Keratinocyte (primary cell): ENCODE data around the gene AHNAK2. TPM values are rescaled to one million over a fixed set of nuclear protein-coding genes. Genes with fewer than 3 reads are reported as not detected.

Source experiments
- DNase-seq: peaks from one replicate; pipeline ENCODE4 v3.0.0-alpha.2; 2011; ENCODE audit warnings: low read depth, missing footprints, low spot score
- FAIRE-seq: peaks from 2 replicates; lab custom pipeline; 2011; peaks lifted over from hg19 to GRCh38; lab: Jason Lieb, UNC
- H2AFZ ChIP-seq: 2 replicates; pipeline ENCODE4 v1.6.0; 2012; ENCODE audit warnings: low read length, control low read depth, inconsistent platforms; ENCODE audit not compliant: control insufficient read depth
- H3K27ac ChIP-seq: 2 replicates; pipeline ENCODE4 v1.5.1; 2011; ENCODE audit warnings: low read length; ENCODE audit not compliant: control insufficient read depth, insufficient read depth
- H3K27me3 ChIP-seq: 3 replicates; pipeline ENCODE4 v1.6.0; 2011; ENCODE audit warnings: low read length; ENCODE audit not compliant: control insufficient read depth, insufficient read depth; ENCODE audit errors: extremely low read depth
- H3K36me3 ChIP-seq, 2 experiments: 2 replicates in 1 of 2; 3 replicates in 1 of 2; pipeline ENCODE4 v1.5.1; 2011; ENCODE audit warnings: low read length in 2 of 2, mild to moderate bottlenecking in 1 of 2; ENCODE audit not compliant: control insufficient read depth in 2 of 2, insufficient read depth in 2 of 2; ENCODE audit errors: extremely low read depth in 1 of 2
- H3K4me1 ChIP-seq: 3 replicates; pipeline ENCODE4 v1.5.1; 2011; ENCODE audit warnings: low read length; ENCODE audit not compliant: control insufficient read depth, insufficient read depth; ENCODE audit errors: extremely low read depth
- H3K4me2 ChIP-seq: 3 replicates; pipeline ENCODE4 v1.6.0; 2011; ENCODE audit warnings: low read depth, low read length; ENCODE audit not compliant: control insufficient read depth, insufficient read depth; ENCODE audit errors: extremely low read depth
- H3K4me3 ChIP-seq, 3 experiments: fragments of 200-600 bp in 1 of 3; sonication (generic) in 1 of 3; 2 replicates in 2 of 3; 3 replicates in 1 of 3; pipeline ENCODE4 v1.5.1; 2011 to 2016; ENCODE audit warnings: low read length in 3 of 3, mild to moderate bottlenecking in 3 of 3, control low read depth in 2 of 3, inconsistent platforms in 1 of 3, low read depth in 1 of 3, mixed read lengths in 1 of 3, mixed run types in 1 of 3, moderate library complexity in 1 of 3; ENCODE audit not compliant: control insufficient read depth in 2 of 3, insufficient read depth in 2 of 3; ENCODE audit errors: extremely low read depth in 1 of 3
- H3K79me2 ChIP-seq: 2 replicates; pipeline ENCODE4 v1.6.0; 2012; ENCODE audit warnings: low read length; ENCODE audit not compliant: control insufficient read depth, insufficient read depth
- H3K9ac ChIP-seq: 3 replicates; pipeline ENCODE4 v1.6.0; 2011; ENCODE audit warnings: low read length; ENCODE audit not compliant: control insufficient read depth, insufficient read depth; ENCODE audit errors: extremely low read depth
- H3K9me1 ChIP-seq: 3 replicates; pipeline ENCODE4 v1.6.0; 2011; ENCODE audit warnings: low read length; ENCODE audit not compliant: control insufficient read depth, insufficient read depth; ENCODE audit errors: extremely low read depth
- H3K9me3 ChIP-seq: 2 replicates; pipeline ENCODE4 v1.5.1; 2012; ENCODE audit warnings: low read depth, low read length; ENCODE audit not compliant: control insufficient read depth
- H4K20me1 ChIP-seq: 3 replicates; pipeline ENCODE4 v1.6.0; 2011; ENCODE audit warnings: low read length; ENCODE audit not compliant: control insufficient read depth, insufficient read depth; ENCODE audit errors: extremely low read depth
- CTCF ChIP-seq, 3 experiments: IDR thresholded peaks in 1 of 3; conservative IDR thresholded peaks in 1 of 3; optimal IDR thresholded peaks in 1 of 3; 2 replicates in 2 of 3; 3 replicates in 1 of 3; pipeline versions ENCODE3 to v1.5.1; 2011; ENCODE audit warnings: low read length in 3 of 3, mild to moderate bottlenecking in 3 of 3, moderate library complexity in 2 of 3, control low read depth in 1 of 3, inconsistent platforms in 1 of 3; ENCODE audit not compliant: insufficient read depth in 2 of 3; ENCODE audit errors: extremely low read depth in 1 of 3
- EZH2 ChIP-seq: IDR thresholded peaks from one replicate; pipeline ENCODE4 v1.6.1; 2012; ENCODE audit warnings: inconsistent platforms, mild to moderate bottlenecking, low read length, moderate library complexity
- dilution Hi-C: fragments of 300-500 bp; cut with MboI; formaldehyde crosslinking; loops from one replicate; pipeline ENCODE4 v1.7.0; 2020; ENCODE audit warnings: low sequenced_read_pairs; ENCODE audit not compliant: extremely low pct_ligation_motif_present
- polyA plus RNA-seq, 5 experiments: library from polyadenylated mRNA; depleted of rRNA in 3 of 5; stranded (reverse) in 3 of 5; stranded (forward) in 1 of 5; unstranded in 1 of 5; fragments of >200 nt; gene quantifications; 1 replicate in 1 of 5; 2 replicates in 3 of 5; 3 replicates in 1 of 5; pipeline versions ENCODE4 v1.2.1 to v1.2.3, GENCODE V29; 2011 to 2012; ENCODE audit warnings: missing spikeins in 2 of 5, low read depth in 1 of 5, low replicate concordance in 1 of 5

The AHNAK2 gene
- polyA plus RNA-seq, 1 donor (not counting 4 experiments of a cell fraction or from before 2014, with no cell fraction given), result 164 TPM

GRCh38 chr14:104967386-104968152 lies 10.6 kb downstream of the AHNAK2 start:
- FAIRE-seq, result peak; percentile 74
- peak overlapping the region; percentile 98 for H3K27ac ChIP-seq
- H3K4me3 ChIP-seq, result peak overlapping the region; percentile 93 to 94 (median 93)
- peak overlapping the region; percentile 100 for H3K9ac ChIP-seq
- H3K4me2 ChIP-seq, result peak overlapping the region; percentile 99
- H4K20me1 ChIP-seq, result peaks cover 8% of the 10 kb centered on the region
- dilution Hi-C loops, result no loop called here
- peaks cover 4% of the 10 kb centered on the region for H3K9me1 ChIP-seq
- peaks cover 8 to 14% of the 10 kb centered on the region in 2 experiments for H3K36me3 ChIP-seq
- no peaks in the 10 kb centered on the region for H3K9me3 ChIP-seq
- no peaks in the 10 kb centered on the region for H3K27me3 ChIP-seq
- TF ChIP-seq EZH2 (no peak), CTCF (optimal IDR thresholded peaks at IDR 0.05 in 1 of 3, IDR thresholded peaks at IDR 0.05 in 1 of 3, conservative IDR thresholded peaks at IDR 0.05 in 1 of 3; ENCODE audit: extremely low read depth in 1 of 3, insufficient read depth in 2 of 3, low read length in 3 of 3) (no peak)
- DNase-seq, result no peak
- no peak overlapping the region for H2AFZ ChIP-seq
- H3K4me1 ChIP-seq, result peaks cover 59% of the 10 kb centered on the region
- peaks cover 83% of the 10 kb centered on the region for H3K79me2 ChIP-seq

- TF ChIP-seq EZH2, result no peak
- no peak for TF ChIP-seq CTCF (optimal IDR thresholded peaks at IDR 0.05 in 1 of 3, IDR thresholded peaks at IDR 0.05 in 1 of 3, conservative IDR thresholded peaks at IDR 0.05 in 1 of 3; ENCODE audit: extremely low read depth in 1 of 3, insufficient read depth in 2 of 3, low read length in 3 of 3)
- FAIRE-seq (no peak), DNase-seq (no peak)
- H3K27me3 ChIP-seq, result no peaks in the 10 kb centered on the region
- H3K36me3 ChIP-seq, result peaks cover 10 to 14% of the 10 kb centered on the region in 2 experiments
- no peaks in the 10 kb centered on the region for H3K9me3 ChIP-seq
- H3K9ac ChIP-seq, result peak overlapping the region; percentile 100
- H3K4me3 ChIP-seq, result peak overlapping the region; percentile 93 to 94 (median 93)
- peak overlapping the region; percentile 99 for H3K4me2 ChIP-seq
- peaks cover 14% of the 10 kb centered on the region for H4K20me1 ChIP-seq
- peak overlapping the region; percentile 98 for H3K27ac ChIP-seq
- dilution Hi-C loops, result no loop called here
- peaks cover 54% of the 10 kb centered on the region for H3K4me1 ChIP-seq
- no peak overlapping the region for H2AFZ ChIP-seq
- peaks cover 4% of the 10 kb centered on the region for H3K9me1 ChIP-seq
- H3K79me2 ChIP-seq, result peaks cover 89% of the 10 kb centered on the region
These were observed 11.2 kb downstream of the AHNAK2 start for GRCh38 chr14:104966981-104967385.
